VCaP (cell line): ENCODE measurements around the gene ATP13A3.

Source experiments
- H3K27ac ChIP-seq: fragments of 450-650 bp; 2 replicates; pipeline ENCODE4 v1.5.1; 2017
- CTCF ChIP-seq: fragments of 450-650 bp; conservative IDR thresholded peaks from 2 replicates; pipeline ENCODE4 v1.5.1; 2017; ENCODE audit warnings: mild to moderate bottlenecking, moderate library complexity

The ATP13A3 gene

GRCh38 chr3:194476784-194477183 lies 10.0 kb downstream of the ATP13A3 start:
- no peak overlapping the region for H3K27ac ChIP-seq
- TF ChIP-seq CTCF: no peak

GRCh38 chr3:194475978-194476377 lies 10.8 kb downstream of the ATP13A3 start:
- H3K27ac ChIP-seq: peak overlapping the region; percentile 18; the same call in 1 of the 2 replicates
- no peak for TF ChIP-seq CTCF

GRCh38 chr3:194475138-194475932 lies 11.5 kb downstream of the ATP13A3 start:
- TF ChIP-seq CTCF: no peak
- H3K27ac ChIP-seq: peak overlapping the region; percentile 18; the same call in 1 of the 2 replicates

- H3K27ac ChIP-seq: no peak overlapping the region
- no peak for TF ChIP-seq CTCF
Measured at GRCh38 chr3:194474675-194475074, 12.1 kb downstream of the ATP13A3 start.

GRCh38 chr3:194472290-194472920 lies 14.4 kb downstream of the ATP13A3 start:
- TF ChIP-seq CTCF: peak; percentile 99
- H3K27ac ChIP-seq: no peak overlapping the region

GRCh38 chr3:194471863-194472262 lies 14.9 kb downstream of the ATP13A3 start:
- no peak for TF ChIP-seq CTCF
- H3K27ac ChIP-seq: no peak overlapping the region

GRCh38 chr3:194470615-194471014 lies 16.2 kb downstream of the ATP13A3 start:
- H3K27ac ChIP-seq: no peak overlapping the region
- TF ChIP-seq CTCF: no peak
